Activated T-helper 9 cell treated with anti-CD3 and anti-CD28 coated beads, Interleukin-2, amount 50 U/mL, for 16 hours (primary cell): ENCODE results near the gene SYTL3.
"Not testable (repeated sequence)": the region's sequence is repeated elsewhere in the genome, so short reads cannot be mapped to it uniquely, and the experiment has no call there.

ENCODE experiments used
- DNase-seq: peaks from one replicate; pipeline ENCODE4 v3.0.0-alpha.2; 2020; ENCODE audit warnings: low read depth

The SYTL3 gene

DNA sequence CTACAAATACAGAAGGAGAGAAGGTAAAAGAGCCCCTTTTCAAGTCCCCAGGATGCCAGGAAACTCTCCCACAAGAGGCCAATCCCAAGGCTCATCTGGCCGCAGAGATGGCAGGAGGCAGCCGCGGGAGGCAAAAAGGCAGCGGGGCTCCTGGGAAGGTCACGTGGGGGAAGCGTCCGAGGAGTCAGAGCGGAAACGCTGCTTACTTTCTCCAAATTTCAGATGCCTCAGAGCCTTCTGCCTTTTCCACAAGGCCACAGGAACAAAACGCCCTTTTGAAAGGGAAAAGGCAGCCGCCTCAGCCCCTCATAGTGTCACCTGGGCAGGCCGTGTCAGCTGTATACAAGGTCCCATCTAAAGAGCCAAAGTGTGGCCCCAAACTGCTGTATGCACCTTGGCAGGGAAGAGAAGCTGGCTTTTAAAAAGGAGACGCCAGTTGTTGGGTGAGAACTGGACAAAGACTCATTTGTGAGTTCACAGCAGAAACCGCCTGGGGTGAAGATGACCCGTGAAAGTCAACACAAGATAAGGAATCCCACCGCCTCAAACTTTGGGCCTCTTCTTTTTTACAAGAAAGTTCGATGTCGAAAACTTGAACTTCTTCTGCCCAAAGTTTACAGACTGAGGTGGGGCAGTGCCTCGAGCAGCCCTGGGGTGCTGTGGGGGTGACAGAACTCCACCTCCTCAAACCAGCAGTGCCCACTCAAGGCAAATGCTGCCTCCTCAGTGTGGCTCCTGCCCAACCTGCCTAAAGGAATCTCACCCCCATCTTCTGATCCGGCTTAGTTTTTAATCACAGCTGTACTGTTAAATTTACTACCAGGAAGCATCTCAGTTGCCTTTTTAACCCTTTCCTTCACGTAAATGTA, 124.0 kb downstream of the SYTL3 start:
- no peak for DNase-seq

DNA sequence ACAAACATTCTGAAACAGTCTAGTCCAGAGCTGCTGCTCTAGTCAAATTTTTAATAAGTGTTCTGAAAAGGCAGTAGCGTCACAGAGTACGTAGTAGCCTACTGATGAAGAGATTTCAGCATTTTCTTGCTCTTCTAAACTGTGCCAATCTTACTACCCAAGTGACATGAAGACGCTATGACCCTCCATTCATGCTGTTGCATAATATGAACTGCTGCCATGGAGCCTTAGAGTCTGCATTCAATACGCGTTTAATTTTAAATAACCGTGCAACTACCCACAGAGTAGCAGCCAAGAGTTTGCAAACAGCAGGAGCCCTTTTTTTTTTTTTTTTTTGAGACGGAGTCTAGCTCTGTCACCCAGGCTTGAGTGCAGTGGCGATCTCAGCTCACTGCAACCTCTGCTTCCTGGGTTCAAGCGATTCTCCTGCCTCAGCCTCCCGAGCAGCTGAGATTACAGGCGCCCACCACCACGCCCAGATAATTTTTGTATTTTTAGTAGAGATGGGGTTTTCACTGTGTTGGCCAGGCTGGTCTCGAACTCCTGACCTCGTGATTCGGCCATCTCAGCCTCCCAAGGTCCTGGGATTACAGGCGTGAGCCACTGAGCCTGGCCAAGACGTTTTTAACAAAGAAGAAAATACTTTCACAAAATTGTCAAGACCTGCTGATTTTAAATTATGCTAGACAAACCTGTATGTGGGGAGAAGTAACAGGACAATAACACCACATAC, 125.0 kb downstream of the SYTL3 start:
- DNase-seq: no peak

DNA sequence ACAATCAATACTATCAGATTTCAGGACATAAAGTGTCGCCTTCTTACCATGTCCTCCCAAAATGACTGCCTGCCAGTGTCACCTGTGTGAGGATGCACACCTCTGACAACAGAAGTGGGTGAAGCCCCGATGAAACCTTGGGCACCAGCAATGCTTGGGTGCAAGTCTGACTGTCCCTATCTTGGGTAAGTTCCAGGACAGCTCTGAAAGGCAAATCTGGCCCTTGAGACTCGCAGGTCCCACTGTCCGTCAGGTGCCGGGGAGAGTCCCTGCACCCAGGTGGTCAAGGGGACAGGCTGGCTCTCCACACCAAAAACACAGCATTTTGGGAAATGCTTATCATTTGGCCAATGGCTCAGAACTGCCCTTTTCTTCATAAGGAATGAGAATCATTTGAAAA, 126.0 kb downstream of the SYTL3 start:
- no peak for DNase-seq

- DNase-seq: no peak
Measured at GRCh38 chr6:158776737-158777136, 126.9 kb downstream of the SYTL3 start.

DNA sequence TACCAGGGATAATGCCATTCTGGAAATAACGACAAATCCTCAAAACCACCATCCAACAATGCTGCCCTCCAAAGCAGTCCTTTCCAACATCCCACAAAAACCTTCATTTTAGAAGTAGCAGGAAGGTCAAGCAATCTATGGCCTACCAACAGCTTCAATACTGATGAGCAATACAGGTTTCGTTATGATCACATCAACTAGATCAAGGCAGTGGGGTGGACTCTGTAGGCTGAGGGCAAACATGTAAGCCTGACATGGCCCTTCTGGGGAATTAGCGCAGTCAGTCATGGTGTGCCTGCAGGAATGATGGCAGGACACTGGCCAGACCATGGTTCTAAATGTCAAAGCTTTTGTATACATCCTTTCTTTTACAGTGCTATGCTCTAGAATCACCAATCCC, 127.7 kb downstream of the SYTL3 start:
- no peak for DNase-seq

GRCh38 chr6:158778005-158778527, 128.2 kb downstream of the SYTL3 start:
- DNase-seq: no peak

DNA sequence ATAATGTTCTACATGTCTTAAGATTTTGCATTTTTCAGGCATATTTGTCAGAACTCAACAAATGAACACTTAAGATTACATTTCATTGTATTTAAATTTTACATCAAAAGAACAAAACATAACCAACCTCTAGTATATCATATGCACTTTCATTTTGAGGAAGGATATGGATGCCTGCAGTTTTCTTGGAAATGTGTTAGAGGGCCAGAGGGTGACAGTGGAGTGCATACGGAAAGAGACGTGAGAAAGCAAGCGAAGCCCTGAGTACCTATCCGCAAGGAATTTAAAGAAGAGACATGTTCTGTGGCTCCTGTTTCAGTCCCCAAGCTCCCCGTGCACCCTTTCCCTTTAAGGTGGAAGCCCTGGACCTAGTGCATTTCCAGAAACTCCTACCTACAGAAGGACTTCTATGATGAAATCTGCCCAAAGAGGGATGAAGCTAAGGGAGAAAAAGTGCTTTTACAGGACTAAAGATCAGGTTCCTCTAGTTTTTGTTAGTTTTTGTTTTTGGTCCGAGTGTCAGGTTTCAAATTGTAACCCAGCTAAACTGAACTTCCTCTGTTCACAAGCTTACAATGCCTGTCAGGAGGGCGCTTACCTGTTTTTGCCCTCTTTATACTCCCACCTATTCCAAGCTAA, 130.5 kb downstream of the SYTL3 start:
- DNase-seq: no peak

GRCh38 chr6:158780988-158781691, 131.3 kb downstream of the SYTL3 start:
- no peak for DNase-seq

DNA sequence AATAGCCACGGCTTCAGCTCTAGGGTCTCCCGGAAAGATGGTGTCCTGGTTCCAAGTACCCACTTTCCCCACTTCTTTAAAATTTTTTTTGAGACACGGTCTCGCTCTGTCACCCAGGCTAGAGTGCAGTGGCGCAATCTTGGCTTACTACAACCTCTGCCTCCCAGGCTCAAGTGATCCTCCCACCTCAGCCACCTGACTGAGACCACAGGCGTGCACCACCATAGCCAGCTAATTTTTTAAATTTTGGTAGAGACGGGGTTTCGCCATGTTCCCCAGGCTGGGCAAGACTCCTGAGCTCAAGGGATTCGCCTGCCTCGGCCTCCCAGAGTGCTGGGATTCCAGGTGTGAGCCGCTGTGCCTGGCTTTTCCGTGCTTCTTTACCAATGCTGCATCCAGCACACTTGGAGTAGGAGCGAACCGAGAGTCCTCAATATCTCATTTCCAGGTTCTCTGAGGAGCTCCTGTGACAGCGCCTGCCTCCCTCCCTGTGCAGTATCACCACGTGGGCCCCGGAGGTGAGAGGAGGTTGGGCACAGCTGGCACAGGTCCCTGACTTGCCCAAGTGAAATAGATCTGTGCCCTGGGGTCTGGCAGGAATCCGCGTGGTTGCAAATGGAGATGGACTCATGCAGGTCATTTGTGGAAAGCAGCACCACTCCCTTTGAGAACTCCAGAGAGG, 132.0 kb downstream of the SYTL3 start:
- DNase-seq: no peak

DNA sequence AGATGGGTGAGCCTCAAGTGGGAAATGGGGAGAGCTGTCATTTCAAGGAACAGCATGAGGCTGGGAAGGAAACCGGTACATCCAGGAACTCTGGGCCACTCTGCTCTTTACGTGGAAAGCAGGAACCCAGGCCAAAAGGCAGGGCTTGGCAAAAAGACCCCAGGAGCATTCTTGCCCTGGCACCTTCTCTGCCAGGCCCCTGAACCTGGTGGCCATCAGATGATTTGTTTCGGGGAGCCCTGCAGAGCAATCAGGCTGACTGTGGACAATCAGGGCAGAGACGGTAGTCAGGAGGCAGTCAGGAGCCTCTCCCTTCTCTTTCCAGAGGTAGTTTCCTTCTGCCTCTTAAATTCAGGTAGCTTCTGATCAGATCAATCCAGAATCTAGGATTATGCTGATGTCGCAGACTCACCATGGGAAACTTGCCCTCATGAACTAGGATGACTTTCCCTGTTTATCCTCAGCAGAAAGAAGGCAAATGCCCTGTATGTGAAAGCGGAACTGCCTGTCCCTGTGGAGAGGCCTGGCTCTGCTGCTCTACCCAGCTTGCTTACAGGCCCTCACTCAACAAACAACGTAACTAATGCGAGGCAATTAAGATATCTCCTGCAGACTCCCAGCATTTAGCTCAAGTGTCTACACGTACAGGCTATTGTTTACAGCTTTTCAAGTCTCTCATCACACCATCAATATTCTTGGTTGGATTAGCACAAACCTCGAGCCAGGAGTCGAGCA, 132.7 kb downstream of the SYTL3 start:
- DNase-seq: no peak

- no peak for DNase-seq
Measured at GRCh38 chr6:158783167-158783450, 133.3 kb downstream of the SYTL3 start.

DNA sequence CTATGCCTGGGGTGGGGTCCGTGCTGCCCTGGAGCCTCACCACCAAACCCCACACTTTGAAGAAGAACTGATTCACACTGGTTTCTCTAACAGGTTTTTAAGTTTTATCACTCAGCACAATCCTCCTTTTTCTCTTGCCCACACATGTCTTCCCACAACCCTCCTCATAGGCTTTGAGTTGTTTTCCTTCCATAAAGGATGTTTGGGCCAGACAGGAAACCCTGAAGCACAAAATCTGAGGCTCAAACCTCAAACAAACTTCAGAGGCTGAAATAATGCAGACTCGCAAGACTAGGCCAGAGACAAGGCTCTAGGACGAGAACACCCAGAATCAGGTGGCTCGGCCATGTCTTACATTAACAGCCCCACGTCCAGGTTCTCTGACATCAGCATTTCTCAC, 134.0 kb downstream of the SYTL3 start:
- no peak for DNase-seq

DNA sequence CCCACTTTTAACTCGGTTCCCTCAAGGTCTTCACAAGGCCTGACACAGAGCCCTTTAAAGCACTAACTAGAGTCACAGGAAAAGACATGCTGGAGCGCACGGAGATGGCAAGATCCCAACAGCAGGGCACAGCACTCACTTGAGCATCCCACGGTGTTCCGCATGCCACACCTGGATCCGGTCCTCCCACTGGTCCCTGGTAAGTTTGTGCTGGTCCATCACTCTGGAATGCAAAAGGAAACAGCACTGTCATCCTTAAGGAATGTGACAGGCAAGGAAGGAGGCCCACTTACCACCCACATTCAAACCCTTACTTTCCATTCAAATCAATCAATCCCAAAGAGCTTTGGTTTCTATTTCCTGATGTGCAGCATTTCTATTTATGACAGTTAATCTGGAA, 134.7 kb downstream of the SYTL3 start:
- no peak for DNase-seq

DNA sequence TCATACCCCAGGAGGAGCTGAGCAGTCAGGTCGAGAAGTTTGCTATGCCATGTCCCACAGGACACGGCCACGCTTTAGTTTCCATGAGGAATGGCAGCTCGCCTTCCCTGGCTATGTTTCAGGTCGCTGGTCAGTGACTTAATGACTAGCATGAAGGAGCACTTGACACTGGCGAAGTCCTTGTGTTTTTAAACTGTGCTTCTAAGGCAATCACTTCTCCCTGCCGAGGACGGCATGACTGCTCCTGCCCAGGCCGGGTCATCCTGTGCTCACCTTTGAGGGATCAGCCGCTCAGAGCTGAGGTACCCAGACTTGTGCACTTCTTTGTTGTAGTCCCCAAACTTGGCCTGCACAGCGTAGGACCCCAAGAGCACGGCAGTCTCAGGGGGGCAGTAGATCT, 135.2 kb downstream of the SYTL3 start:
- no peak for DNase-seq

DNA sequence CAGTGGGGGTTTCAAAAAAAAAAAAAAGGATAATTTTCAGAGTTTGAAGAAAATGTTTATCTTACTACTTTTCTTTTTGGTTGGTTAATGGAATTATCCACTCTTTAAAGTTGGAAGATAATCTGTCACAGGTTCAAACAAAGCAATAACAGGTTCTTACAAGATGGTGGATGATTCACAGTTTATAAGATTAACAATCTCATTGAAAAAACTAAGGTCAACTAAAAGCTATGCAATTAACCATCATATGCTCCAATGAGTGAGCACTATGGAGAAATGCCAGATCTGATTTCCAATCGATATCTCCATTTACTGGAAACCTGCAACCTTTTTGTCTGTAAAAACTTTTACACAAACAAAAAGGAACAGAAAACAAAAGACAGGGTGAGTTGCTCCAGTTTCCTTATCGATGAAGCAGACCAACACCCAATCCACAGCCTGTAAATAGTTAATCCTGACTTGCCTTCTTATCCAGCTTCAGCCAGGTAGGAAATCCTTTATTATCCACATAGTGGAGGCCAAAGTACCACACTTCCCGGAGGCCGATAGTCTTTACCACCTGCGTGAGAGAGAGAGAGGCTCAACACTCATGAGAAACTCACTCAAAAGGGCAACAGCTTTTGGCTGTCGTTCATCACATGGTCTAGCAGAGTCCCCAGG, 136.9 kb downstream of the SYTL3 start:
- DNase-seq: no peak

GRCh38 chr6:158787395-158787794, 137.5 kb downstream of the SYTL3 start:
- no peak for DNase-seq

DNA sequence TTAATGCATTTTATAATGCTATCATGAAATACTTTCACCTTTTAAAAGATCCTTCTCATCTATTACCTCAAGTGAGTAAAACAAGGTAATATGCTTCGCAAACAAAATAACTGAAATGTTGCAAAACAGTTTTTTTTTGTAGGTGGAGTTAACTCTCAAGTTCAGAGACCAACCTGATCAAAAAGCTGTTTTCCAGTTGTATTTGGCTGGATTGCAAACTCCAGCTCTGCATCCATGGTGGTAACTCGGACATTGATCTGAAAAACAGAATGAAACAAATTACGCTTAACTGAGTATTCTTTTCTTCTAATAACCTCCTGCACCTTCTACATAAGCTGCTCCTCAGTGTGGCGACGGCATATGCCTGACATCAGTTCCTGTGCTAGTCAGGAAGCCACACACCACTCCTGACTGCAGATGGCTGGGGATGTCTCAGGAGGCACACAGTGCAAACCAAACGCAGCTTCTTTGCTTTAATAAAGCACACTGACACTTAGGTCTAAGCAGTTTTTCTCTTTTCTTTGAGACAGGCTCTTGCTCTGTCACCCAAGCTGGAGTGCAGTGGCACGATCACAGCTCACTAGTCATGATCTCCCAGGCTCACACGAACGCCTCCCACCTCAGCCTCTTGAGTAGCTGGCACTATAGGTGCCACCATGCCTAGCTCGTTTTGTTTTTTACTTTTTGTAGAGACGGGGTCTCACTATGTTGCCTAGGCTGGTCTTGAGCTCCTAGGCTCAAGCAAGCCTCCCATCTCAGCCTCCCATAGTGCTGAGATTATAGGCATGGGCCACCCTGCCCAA, 139.5 kb downstream of the SYTL3 start:
- DNase-seq: no peak

- DNase-seq: no peak
Measured at GRCh38 chr6:158791274-158791855, 141.5 kb downstream of the SYTL3 start.

DNA sequence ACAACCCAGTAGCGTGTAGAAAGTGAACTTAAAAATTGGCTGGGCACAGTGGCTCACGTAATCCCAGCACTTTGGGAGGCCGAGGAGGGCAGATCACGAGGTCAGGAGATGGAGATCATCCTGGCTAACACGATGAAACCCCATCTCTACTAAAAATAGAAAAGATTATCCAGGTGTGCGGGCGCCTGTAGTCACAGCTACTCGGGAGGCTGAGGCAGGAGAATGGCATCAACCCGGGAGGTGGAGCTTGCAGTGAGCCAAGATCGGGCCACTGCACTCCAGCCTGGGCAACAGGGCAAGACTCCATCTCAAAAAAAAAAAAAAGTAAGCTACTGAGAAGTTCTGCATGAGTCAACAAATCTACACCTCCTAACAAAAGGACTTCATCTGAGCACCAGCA, 142.7 kb downstream of the SYTL3 start:
- not testable (repeated sequence) for DNase-seq
